IPS-18a (cell line): ENCODE measurements around the gene EVX2.
A peak's percentile ranks its signal among the peaks of the same experiment; 100 is the strongest.

ENCODE experiments used
- H3K27ac ChIP-seq: one replicate; pipeline ENCODE4 v1.5.1; 2013; ENCODE audit warnings: low read length
- H3K27me3 ChIP-seq: one replicate; pipeline ENCODE4 v1.6.1; 2013; ENCODE audit warnings: mild to moderate bottlenecking, low read length; ENCODE audit not compliant: control insufficient read depth, insufficient read depth
- H3K36me3 ChIP-seq: one replicate; pipeline ENCODE4 v1.6.1; 2013; ENCODE audit warnings: low read depth, low read length; ENCODE audit not compliant: control insufficient read depth
- H3K4me1 ChIP-seq: one replicate; pipeline ENCODE4 v1.6.1; 2013; ENCODE audit warnings: low read depth, low read length; ENCODE audit not compliant: control insufficient read depth
- H3K4me3 ChIP-seq: one replicate; pipeline ENCODE4 v1.5.1; 2013; ENCODE audit warnings: low read length
- H3K9ac ChIP-seq: one replicate; pipeline ENCODE4 v1.6.1; 2013; ENCODE audit warnings: mild to moderate bottlenecking, low read length, moderate library complexity
- H3K9me3 ChIP-seq: one replicate; pipeline ENCODE4 v1.6.1; 2013; ENCODE audit warnings: low read depth, low read length; ENCODE audit not compliant: control insufficient read depth

Gene EVX2

DNA sequence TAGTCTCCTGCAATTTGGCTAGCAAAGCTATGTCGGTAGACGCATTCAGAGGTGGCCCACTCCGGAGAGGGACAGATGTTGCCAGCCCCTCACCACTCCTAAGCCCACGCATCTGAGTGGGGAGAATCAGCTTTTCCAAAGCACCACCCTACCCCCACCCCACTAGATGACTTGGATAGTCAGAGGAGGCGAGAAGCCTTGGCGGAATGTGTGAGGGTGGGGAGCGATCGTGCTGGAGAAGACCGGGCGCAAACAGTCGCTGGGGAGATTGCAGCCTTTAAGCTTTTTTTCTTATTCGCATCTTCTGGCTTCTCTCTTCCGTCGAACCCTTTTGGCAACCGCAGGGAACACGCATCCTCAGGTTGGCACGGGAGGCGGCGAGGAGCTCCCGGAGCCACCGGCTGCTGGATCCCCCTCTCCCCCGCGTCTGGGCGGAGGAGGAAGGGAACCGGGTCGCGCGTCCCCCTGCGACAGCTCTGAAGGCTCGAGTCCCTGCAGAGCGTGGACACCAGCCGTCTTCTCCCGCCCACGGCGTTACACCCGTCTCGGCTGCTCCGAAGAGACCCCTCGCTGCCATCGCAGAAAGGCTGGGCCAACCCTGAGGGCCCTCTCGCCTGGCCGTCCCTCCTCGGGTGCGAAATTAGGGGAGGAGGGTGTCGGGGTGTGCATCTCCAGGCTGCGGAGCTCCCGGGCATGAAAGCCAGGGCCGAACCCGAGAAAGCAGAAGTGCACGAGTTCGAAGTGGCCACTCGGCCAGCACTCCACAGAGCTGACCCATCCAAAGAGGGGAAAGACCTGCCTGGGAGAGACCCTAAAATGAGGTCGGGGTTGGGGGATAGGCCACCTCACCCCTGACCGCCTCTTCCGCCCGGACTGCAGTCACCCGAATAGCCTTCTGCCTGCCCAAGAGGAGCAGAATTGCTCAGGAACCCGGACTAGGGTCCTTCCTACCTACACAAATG, 12.2 kb downstream of the EVX2 start:
- no peak overlapping the region for H3K4me3 ChIP-seq
- H3K9ac ChIP-seq: no peak overlapping the region
- no peaks in the 10 kb centered on the region for H3K36me3 ChIP-seq
- no peaks in the 10 kb centered on the region for H3K9me3 ChIP-seq
- peaks cover 9% of the 10 kb centered on the region for H3K4me1 ChIP-seq
- no peak overlapping the region for H3K27ac ChIP-seq
- peaks cover 100% of the 10 kb centered on the region for H3K27me3 ChIP-seq

DNA sequence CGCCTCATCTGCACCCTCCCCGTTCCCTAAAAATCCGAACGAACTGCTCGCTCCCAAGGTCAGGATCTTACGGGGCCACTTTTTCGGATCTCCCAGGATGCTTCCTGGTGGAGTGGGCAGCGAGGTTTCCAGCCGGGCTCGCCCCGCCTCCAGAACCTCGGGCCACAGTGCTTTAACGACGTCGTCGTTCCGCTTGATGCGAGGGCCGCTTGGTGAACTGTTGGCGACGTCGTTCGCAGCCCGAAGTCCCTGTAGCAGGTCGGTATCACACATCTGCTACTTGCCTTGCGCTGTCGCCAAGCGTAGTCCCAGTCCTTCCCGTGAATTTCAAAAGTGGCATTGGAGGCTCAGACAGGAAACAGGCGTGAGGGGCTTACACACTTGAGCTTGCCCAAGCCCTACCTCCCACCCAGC, 15.3 kb downstream of the EVX2 start:
- Histone ChIP-seq H3K27me3 (peaks cover 100% of the 10 kb centered on the region), H3K4me3 (no peak overlapping the region), H3K9me3 (no peaks in the 10 kb centered on the region), H3K4me1 (peaks cover 11% of the 10 kb centered on the region), H3K9ac (no peak overlapping the region), H3K27ac (no peak overlapping the region), H3K36me3 (no peaks in the 10 kb centered on the region)

DNA sequence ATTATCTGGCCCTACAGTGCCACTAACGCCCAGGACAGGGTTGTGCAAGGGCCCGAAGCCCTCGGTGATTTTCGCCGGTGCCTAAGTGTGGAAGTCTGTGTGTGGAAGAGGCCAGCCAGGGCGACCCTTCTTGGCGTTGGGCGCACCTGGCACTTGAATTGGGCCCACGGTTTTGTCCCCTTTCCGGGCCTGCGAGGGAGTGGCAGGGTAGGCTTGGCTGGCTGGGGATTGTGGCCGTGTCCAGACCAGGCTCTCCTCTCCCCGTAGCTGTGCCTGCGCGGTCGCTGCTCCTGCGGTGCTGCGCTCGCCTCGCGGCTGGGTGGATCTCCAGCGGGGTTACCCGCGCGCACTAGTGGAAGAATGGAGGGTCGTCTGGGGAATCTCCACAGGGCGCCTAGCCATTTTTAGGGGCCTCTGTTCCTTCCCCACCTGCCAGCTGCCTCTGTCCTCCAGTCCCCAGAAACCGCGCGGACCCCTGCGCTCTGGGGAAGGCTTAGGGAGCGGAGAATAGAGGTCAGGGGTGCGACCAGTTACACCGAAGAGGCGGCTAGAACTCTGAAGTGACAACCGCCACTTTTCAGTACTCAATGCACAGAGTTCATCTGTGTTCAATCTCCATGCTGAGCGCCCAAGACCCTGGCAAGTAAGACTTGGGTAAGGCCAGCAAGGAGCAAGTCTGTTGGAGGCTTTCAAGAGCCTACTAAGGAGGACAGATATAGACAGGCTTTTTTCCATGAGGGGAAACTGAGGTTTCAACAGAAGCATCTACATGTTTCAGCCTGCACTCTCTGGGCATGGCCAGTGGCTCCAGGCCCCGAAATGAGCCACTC, 16.0 kb downstream of the EVX2 start:
- peak overlapping the region; percentile 43 for H3K4me3 ChIP-seq
- no peak overlapping the region for H3K9ac ChIP-seq
- no peaks in the 10 kb centered on the region for H3K36me3 ChIP-seq
- no peaks in the 10 kb centered on the region for H3K9me3 ChIP-seq
- H3K4me1 ChIP-seq: peaks cover 11% of the 10 kb centered on the region
- H3K27me3 ChIP-seq: peaks cover 100% of the 10 kb centered on the region
- no peak overlapping the region for H3K27ac ChIP-seq

DNA sequence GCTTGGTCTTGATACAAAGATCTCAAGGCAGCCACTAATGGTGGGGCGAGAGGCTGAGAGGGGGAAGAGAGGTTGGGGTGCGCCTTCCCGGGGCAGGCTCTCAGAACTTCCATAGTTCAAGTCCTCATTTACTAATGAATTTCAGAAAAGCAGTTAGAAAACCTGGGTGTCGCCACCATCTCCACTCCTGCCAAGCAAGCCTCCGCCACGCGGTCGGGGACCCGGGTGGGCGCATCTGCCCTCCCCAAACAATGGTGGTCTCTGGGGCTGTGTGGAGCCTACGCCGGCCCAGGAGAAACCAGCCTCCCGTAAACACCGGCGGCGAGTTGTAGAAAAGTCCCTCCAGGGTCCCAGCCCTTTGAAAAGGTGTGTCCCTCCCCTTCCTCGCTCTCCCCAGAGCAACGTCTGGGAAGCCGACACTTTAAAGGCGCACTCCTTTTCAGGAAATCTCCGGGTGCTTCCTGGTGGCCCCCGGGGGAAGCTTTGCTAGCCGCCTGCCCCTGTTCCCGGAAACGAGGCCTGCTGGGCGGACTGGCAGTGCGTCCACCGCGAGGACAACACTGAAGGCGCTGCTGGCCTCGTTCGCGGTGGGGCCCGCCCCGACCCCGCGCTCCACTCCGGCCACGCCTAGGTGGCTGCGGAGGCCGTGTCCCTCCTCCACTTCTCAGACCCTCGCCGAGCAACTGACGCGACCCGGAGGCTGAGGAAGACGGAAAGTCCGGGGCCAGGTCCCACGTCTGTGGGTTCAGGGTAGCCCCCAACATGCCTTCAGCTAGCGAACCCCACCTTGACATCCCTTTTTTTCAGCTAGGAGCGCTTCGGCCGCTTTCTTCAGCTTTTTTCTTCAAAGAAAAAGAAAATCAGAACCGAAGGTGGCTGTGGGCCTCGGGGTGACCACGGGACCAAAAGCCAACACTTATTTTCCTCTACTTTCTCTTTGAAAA, 16.8 kb downstream of the EVX2 start:
- H3K9ac ChIP-seq: no peak overlapping the region
- H3K4me3 ChIP-seq: peak overlapping the region; percentile 43
- H3K27me3 ChIP-seq: peaks cover 100% of the 10 kb centered on the region

DNA sequence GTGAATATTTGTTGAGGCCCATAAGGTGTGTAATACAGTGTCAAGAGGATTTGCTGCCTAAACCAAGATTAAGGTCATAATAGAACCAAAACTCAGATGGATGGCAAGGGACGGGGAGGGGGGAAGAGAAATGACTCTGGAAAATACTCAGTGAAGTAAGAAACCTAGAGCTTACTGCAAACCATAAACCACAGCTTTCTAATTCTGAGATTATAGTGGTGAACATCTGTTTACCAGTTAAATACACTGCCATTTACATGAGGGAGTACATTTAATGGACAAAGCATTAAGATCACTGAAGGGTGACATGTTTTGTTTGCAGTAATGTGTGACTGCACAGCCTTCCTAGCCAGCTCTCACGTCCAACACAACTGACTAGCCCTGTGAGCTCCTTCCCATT, 19.8 kb downstream of the EVX2 start:
- Histone ChIP-seq H3K4me3 (no peak overlapping the region), H3K9me3 (no peaks in the 10 kb centered on the region), H3K36me3 (no peaks in the 10 kb centered on the region), H3K27me3 (peaks cover 83% of the 10 kb centered on the region), H3K4me1 (peaks cover 11% of the 10 kb centered on the region), H3K27ac (no peak overlapping the region), H3K9ac (no peak overlapping the region)

More for the DNA sequence above, 16.8 kb downstream of the EVX2 start:
- H3K27ac ChIP-seq: no peak overlapping the region
- H3K36me3 ChIP-seq: no peaks in the 10 kb centered on the region
- peaks cover 11% of the 10 kb centered on the region for H3K4me1 ChIP-seq
- no peaks in the 10 kb centered on the region for H3K9me3 ChIP-seq

DNA sequence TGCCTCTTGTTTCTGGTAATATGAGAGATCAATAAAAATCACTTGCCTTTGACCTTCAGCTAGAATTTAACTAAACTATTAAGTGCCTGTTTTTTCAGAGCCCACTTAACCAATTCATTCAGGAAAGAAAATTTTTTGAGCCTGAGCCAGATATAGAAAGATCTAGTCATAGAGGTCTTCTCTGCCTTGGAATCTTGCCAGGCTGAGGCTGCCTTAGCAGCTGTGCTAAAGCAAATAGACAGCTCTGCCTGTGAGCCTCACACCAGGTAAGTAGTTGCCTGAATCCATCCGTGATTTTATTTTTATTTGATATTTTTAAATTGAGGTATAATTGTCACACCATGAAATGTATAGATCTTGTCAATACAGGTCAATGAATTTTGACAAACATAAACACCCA, 27.4 kb downstream of the EVX2 start:
- Histone ChIP-seq H3K4me1 (no peaks in the 10 kb centered on the region), H3K36me3 (no peaks in the 10 kb centered on the region), H3K9ac (no peak overlapping the region), H3K9me3 (no peaks in the 10 kb centered on the region), H3K27ac (no peak overlapping the region), H3K27me3 (peaks cover 15% of the 10 kb centered on the region), H3K4me3 (no peak overlapping the region)

DNA sequence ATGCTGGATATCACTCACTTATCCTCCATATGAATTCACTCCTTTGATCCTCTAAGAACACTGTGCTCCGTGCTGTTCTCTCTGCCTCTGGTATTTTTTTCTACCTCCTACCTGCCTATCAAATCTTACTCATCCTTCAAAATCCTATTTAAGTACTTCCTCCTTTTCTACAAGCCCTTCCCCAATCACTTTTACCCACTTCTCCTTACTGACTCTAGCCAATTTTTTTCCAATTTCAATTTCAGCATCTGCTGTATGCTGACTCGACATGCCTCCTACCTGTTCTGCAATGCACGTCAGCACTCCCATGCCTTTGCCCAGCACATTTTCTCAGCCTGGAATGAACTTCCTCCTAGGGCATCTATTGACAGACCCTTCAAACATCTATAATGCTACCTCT, 44.4 kb downstream of the EVX2 start:
- H3K27ac ChIP-seq: no peak overlapping the region
- no peak overlapping the region for H3K4me3 ChIP-seq
- no peaks in the 10 kb centered on the region for H3K9me3 ChIP-seq
- H3K27me3 ChIP-seq: no peaks in the 10 kb centered on the region
- H3K9ac ChIP-seq: no peak overlapping the region
- H3K36me3 ChIP-seq: no peaks in the 10 kb centered on the region
- no peaks in the 10 kb centered on the region for H3K4me1 ChIP-seq

DNA sequence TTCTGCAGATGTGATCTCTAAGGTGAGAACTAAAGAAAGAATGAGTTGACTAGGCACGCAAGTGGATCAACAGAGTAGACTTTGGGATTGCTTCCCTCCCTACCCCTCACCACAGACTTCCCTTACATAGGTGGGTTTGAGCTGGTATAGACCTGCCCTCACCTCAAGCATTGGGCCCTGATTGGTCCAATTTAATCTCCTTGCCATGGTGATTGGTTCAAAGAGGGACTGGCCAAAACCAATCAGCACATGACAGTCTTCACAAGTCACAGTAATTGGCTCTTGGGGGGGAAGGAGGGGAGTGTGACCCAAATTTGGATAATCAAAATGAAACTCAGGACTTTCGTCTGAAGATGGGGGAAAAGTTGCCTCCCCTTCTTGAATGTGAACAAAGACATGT, 45.1 kb downstream of the EVX2 start:
- Histone ChIP-seq H3K4me1 (no peaks in the 10 kb centered on the region), H3K27me3 (no peaks in the 10 kb centered on the region), H3K27ac (no peak overlapping the region), H3K4me3 (no peak overlapping the region), H3K9ac (no peak overlapping the region), H3K36me3 (no peaks in the 10 kb centered on the region), H3K9me3 (no peaks in the 10 kb centered on the region)

DNA sequence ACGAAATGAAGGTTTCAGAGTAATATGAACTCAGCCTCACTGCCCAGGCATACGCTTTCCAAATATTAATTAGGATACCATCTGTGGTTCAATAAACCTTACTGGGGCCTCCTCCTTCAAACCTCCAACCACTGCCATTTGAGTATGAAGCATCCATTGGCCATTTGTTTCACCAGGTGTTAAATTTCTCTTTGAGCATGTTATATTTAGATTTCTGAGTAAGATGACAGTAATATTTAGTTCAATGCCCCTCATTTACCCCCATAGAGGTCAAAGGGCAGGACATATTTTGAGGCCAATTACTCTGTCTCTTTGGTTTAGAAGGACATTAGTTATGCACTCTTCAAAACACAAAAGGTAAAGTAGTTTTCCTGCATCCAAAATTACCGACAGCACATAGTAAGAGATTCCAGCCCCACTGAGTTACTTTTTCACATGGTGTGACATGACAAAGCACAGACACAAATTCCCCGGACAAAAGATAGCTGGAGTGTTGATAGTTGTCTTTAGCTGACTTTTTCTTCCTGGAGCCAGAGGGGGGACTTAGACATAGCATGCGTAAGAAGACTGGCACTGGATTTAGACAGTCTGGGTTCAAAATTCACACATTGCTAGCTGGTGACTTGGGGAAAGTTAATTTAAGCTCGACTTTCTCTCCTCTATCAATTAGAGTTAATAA, 48.6 kb downstream of the EVX2 start:
- Histone ChIP-seq H3K27me3 (no peaks in the 10 kb centered on the region), H3K9me3 (no peaks in the 10 kb centered on the region), H3K36me3 (no peaks in the 10 kb centered on the region), H3K4me1 (no peaks in the 10 kb centered on the region), H3K4me3 (no peak overlapping the region), H3K27ac (no peak overlapping the region), H3K9ac (no peak overlapping the region)

DNA sequence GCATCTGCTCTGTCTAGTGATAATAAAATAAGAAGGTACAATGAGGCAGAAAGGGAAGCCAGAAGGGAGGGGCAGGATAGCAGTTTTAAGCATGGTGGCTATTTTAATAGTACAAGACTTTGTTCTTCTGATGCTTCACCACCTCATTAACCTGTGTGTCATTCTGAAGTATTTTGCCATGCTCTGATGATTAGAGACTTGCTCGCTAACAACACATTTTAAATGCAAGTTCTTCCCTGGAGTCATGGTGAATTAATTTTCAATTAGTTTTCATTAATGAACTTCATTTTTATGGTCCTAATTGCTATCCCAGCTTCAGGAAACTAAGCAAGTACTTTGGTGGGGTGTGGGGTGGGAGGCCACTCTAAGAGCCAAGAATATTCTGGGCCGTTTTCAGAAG, 56.0 kb downstream of the EVX2 start:
- Histone ChIP-seq H3K36me3 (no peaks in the 10 kb centered on the region), H3K4me3 (no peak overlapping the region), H3K27me3 (no peaks in the 10 kb centered on the region), H3K9me3 (no peaks in the 10 kb centered on the region), H3K9ac (no peak overlapping the region), H3K4me1 (no peaks in the 10 kb centered on the region), H3K27ac (no peak overlapping the region)
